PC-9 (cell line): ENCODE data around the gene LRIG1. TPM values are rescaled to one million over a fixed set of nuclear protein-coding genes. Genes with fewer than 3 reads are reported as not detected.

Experiments
- BruUV-seq: library from RNA; stranded (reverse); fragments of 400-500 nt; replicated peaks from 2 replicates; lab custom pipeline; 2021; lab: Mats Ljungman, UMichigan
- CTCF ChIA-PET: fragments of 300-600 bp; sonication (Branson Sonifier 250); formaldehyde crosslinking; loops from one replicate; lab custom pipeline; 2022; ENCODE audit warnings: antibody characterized with exemption; lab: Charles Lee
- POLR2A ChIA-PET: fragments of 300-600 bp; sonication (Branson Sonifier 250); formaldehyde crosslinking; loops from one replicate; lab custom pipeline; 2022; ENCODE audit warnings: antibody characterized with exemption; ENCODE audit not compliant: unreplicated experiment; lab: Charles Lee
- DNase-seq, 2 experiments: peaks; one replicate each; pipeline versions ENCODE4 v3.0.0 to v3.0.0-alpha.2; 2015 to 2022; ENCODE audit warnings: mixed read lengths in 1 of 2
- H2AFZ ChIP-seq: fragments of 200-600 bp; sonication (generic); 2 replicates; pipeline ENCODE4 v1.8.1; 2017; ENCODE audit warnings: antibody characterized with exemption
- H3F3A ChIP-seq: fragments of 200-600 bp; sonication (generic); 2 replicates; pipeline ENCODE4 v1.8.1; 2017; ENCODE audit warnings: antibody characterized with exemption, mild to moderate bottlenecking, low read depth; ENCODE audit not compliant: insufficient read depth
- H3K27ac ChIP-seq: fragments of 200-600 bp; sonication (generic); 2 replicates; pipeline ENCODE4 v1.6.1; 2016; ENCODE audit warnings: mixed run types
- H3K27me3 ChIP-seq: fragments of 200-600 bp; sonication (generic); 2 replicates; pipeline ENCODE4 v1.6.1; 2016; ENCODE audit warnings: low read depth, mixed run types; ENCODE audit not compliant: insufficient read depth
- H3K36me3 ChIP-seq: fragments of 200-600 bp; sonication (generic); 2 replicates; pipeline ENCODE4 v1.6.1; 2016; ENCODE audit warnings: low read depth, mixed run types
- H3K4me1 ChIP-seq: fragments of 200-600 bp; sonication (generic); replicated peaks from 2 replicates; pipeline ENCODE4 v1.6.1; 2016; ENCODE audit warnings: mixed run types; ENCODE audit not compliant: insufficient read depth
- H3K4me2 ChIP-seq: fragments of 200-600 bp; sonication (generic); 2 replicates; pipeline ENCODE4 v1.6.1; 2017; ENCODE audit warnings: mixed run types
- H3K4me3 ChIP-seq: fragments of 200-600 bp; sonication (generic); 2 replicates; pipeline ENCODE4 v1.6.1; 2016; ENCODE audit warnings: mixed run types
- H3K79me2 ChIP-seq: fragments of 200-600 bp; sonication (generic); 2 replicates; pipeline ENCODE4 v1.6.1; 2017; ENCODE audit warnings: low read depth, mixed run types
- H3K9me2 ChIP-seq: fragments of 200-600 bp; sonication (generic); 2 replicates; pipeline ENCODE4 v1.8.1; 2017; ENCODE audit warnings: mild to moderate bottlenecking; ENCODE audit not compliant: insufficient read depth
- H3K9me3 ChIP-seq: fragments of 200-600 bp; sonication (generic); 2 replicates; pipeline ENCODE4 v1.8.1; 2016; ENCODE audit warnings: low read depth; ENCODE audit not compliant: insufficient read depth
- H4K20me1 ChIP-seq: fragments of 200-600 bp; sonication (generic); 2 replicates; pipeline ENCODE4 v1.8.1; 2017; ENCODE audit not compliant: insufficient read depth
- CTCF ChIP-seq: fragments of 200-600 bp; sonication (generic); conservative IDR thresholded peaks from 2 replicates; pipeline ENCODE4 v1.6.1; 2017; ENCODE audit warnings: mixed run types, antibody characterized with exemption, mild to moderate bottlenecking, moderate library complexity
- EZH2 ChIP-seq: fragments of 200-600 bp; sonication (generic); IDR thresholded peaks from 2 replicates; pipeline ENCODE4 v1.8.0; 2017; ENCODE audit warnings: antibody characterized with exemption, low read depth
- intact Hi-C: fragments of 100-400 bp; cut with micrococcal nuclease; formaldehyde crosslinking; loops from one replicate; pipeline ENCODE4 v1.10.0; 2022; ENCODE audit not compliant: unreplicated experiment
- total RNA-seq: library from RNA; stranded (reverse); gene quantifications from 2 replicates; pipeline ENCODE4 v1.2.3, GENCODE V29; 2021

Gene LRIG1
- total RNA-seq, 1 experiment from 2014 or later, result not detected

GRCh38 chr3:66489581-66489980 is 11.2 kb downstream of the LRIG1 start:
- H3K79me2 ChIP-seq, result no peaks in the 10 kb centered on the region
- no peak overlapping the region for H2AFZ ChIP-seq
- no peaks in the 10 kb centered on the region for H3K4me1 ChIP-seq
- no peak overlapping the region for H3K27ac ChIP-seq
- CTCF ChIA-PET, result interaction anchor here (0.6 kb wide), 1 partner anchor 213 kb away, joined by 3 read pairs; no protein-coding TSS in a partner anchor
- no peaks in the 10 kb centered on the region for H3K27me3 ChIP-seq
- H3K9me3 ChIP-seq, result no peaks in the 10 kb centered on the region
- no peaks in the 10 kb centered on the region for H3F3A ChIP-seq
- intact Hi-C loops, result no loop called here
- no peaks in the 10 kb centered on the region for H3K9me2 ChIP-seq
- no TSS peak for BruUV-seq
- no peak for DNase-seq
- H3K4me3 ChIP-seq, result no peak overlapping the region
- no peaks in the 10 kb centered on the region for H4K20me1 ChIP-seq
- POLR2A ChIA-PET, result no interaction called here
- TF ChIP-seq EZH2, result no peak
- TF ChIP-seq CTCF, result no peak
- no peak overlapping the region for H3K4me2 ChIP-seq
- H3K36me3 ChIP-seq, result no peaks in the 10 kb centered on the region

GRCh38 chr3:66489115-66489514 is 11.7 kb downstream of the LRIG1 start:
- Histone ChIP-seq H3K27me3 (no peaks in the 10 kb centered on the region), H4K20me1 (no peaks in the 10 kb centered on the region), H2AFZ (no peak overlapping the region), H3K36me3 (no peaks in the 10 kb centered on the region), H3K9me3 (no peaks in the 10 kb centered on the region), H3K9me2 (no peaks in the 10 kb centered on the region), H3K27ac (no peak overlapping the region), H3K4me1 (no peaks in the 10 kb centered on the region), H3K79me2 (no peaks in the 10 kb centered on the region), H3K4me2 (no peak overlapping the region), H3K4me3 (no peak overlapping the region), H3F3A (no peaks in the 10 kb centered on the region)
- no peak for TF ChIP-seq CTCF
- no peak for TF ChIP-seq EZH2
- DNase-seq, result no peak
- BruUV-seq, result no TSS peak
- ChIA-PET POLR2A (no interaction called here), CTCF (interaction anchor here (0.6 kb wide), 1 partner anchor 212 kb away, joined by 3 read pairs; no protein-coding TSS in a partner anchor)
- intact Hi-C loops, result no loop called here

- no peaks in the 10 kb centered on the region for H4K20me1 ChIP-seq
- H3K4me2 ChIP-seq, result no peak overlapping the region
- H2AFZ ChIP-seq, result no peak overlapping the region
- no peaks in the 10 kb centered on the region for H3K79me2 ChIP-seq
- no peak overlapping the region for H3K4me3 ChIP-seq
- no peaks in the 10 kb centered on the region for H3K27me3 ChIP-seq
- H3K27ac ChIP-seq, result no peak overlapping the region
- DNase-seq, result no peak
- ChIA-PET POLR2A (no interaction called here), CTCF (no interaction called here)
- BruUV-seq, result no TSS peak
- TF ChIP-seq CTCF, result no peak
- no peak for TF ChIP-seq EZH2
- H3K36me3 ChIP-seq, result no peaks in the 10 kb centered on the region
- H3K4me1 ChIP-seq, result no peaks in the 10 kb centered on the region
- H3F3A ChIP-seq, result no peaks in the 10 kb centered on the region
- no peaks in the 10 kb centered on the region for H3K9me2 ChIP-seq
- intact Hi-C loops, result no loop called here
- H3K9me3 ChIP-seq, result no peaks in the 10 kb centered on the region
These were observed 12.3 kb downstream of the LRIG1 start for GRCh38 chr3:66488492-66488891.
